Left hindlimb (tissue), 1 donor: ENCODE results near the gene SLCO2B1.
A peak's percentile ranks its signal among the peaks of the same experiment; 100 is the strongest.
"Not testable (repeated sequence)": the region's sequence is repeated elsewhere in the genome, so short reads cannot be mapped to it uniquely, and the experiment has no call there.

Experiments
- DNase-seq: peaks from one replicate; pipeline ENCODE4 v3.0.0-alpha.2; 2018

SLCO2B1 gene, protein sequence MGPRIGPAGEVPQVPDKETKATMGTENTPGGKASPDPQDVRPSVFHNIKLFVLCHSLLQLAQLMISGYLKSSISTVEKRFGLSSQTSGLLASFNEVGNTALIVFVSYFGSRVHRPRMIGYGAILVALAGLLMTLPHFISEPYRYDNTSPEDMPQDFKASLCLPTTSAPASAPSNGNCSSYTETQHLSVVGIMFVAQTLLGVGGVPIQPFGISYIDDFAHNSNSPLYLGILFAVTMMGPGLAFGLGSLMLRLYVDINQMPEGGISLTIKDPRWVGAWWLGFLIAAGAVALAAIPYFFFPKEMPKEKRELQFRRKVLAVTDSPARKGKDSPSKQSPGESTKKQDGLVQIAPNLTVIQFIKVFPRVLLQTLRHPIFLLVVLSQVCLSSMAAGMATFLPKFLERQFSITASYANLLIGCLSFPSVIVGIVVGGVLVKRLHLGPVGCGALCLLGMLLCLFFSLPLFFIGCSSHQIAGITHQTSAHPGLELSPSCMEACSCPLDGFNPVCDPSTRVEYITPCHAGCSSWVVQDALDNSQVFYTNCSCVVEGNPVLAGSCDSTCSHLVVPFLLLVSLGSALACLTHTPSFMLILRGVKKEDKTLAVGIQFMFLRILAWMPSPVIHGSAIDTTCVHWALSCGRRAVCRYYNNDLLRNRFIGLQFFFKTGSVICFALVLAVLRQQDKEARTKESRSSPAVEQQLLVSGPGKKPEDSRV

DNA sequence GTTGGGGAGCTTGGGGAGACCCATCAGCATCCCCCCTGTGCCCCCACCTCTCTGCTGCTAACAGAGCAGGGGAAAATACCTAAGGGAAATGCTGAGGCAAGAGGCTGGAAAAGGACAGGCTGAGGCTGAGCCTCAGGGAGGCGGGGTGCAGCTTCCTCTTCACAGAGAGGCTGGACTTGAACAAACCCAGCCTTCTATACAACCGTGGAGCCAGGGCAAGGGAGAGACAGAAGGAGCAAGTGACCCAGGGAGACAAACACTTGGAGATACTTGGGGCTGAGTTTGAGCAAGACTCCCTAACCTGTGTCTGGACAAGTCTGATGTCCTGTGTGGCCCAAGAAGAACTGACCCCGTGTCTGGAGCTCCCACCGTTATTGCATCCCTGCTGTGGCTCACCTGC, at the start of gene SLCO2B1:
TSS of gene SLCO2B1 (plus strand) at position 229 of the 400 bp plus-strand sequence. CDS start 275 bp downstream, outside the sequence.
- no peak for DNase-seq

DNA sequence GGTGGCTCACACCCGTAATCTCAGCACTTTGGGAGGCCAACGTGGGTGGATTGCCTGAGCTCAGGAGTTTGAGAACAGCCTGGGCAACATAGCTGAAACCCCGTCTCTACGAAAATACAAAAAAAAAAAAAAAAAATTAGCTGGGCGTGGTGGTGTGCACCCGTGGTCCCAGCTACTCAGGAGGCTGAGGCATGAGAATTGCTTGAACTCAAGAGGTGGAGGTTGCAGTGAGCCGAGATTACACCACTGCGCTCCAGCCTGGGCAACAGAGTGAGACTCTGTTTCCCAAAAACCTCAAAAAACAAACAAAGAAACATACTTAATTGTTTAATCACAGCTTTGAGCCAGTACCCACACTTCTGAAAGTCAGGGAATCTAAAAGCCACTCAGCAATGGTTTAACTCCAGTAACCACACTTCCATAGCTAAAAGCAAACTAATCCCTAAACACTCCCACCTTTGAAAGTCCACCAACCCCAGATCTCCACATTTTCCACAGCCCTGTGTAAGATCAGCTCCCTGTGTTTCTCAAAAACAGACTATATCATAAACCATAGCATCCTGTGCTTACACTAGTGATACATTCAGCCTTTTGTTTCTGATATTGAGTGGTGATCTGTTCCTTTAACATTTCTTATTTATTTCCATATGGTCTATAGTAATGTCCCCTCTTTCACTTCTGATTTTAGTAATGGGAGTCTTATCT, 49.3 kb upstream of the SLCO2B1 start:
- no peak for DNase-seq

DNA sequence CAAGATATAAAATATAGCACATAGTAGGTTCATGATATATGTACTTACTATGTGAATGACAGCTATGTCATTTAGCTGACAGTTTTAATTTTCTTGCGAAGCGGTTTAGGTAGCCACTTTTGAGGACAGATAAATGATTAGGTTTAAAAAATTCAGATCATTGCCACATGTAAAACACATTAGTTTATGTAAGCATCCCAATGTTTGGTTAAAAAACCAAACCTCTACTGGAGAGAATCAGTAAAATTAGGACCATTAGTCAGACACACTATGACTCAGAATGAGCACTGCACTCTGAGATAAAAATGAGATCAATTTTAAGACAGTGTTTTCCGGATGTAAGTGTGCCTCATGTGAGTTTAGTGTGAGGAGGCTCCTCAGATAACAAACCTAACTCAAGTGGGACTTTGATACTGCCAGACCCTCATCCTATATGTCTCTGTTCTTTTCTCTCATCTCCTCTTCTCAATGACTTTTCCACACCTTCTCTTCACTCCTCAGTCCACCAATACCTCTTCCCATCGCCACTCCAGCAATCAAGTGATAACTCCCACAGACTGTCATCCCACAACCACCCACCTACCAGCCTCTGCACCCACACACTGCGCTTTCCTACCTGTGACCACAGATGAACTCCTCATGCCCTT, 47.4 kb upstream of the SLCO2B1 start:
- DNase-seq: no peak

DNA sequence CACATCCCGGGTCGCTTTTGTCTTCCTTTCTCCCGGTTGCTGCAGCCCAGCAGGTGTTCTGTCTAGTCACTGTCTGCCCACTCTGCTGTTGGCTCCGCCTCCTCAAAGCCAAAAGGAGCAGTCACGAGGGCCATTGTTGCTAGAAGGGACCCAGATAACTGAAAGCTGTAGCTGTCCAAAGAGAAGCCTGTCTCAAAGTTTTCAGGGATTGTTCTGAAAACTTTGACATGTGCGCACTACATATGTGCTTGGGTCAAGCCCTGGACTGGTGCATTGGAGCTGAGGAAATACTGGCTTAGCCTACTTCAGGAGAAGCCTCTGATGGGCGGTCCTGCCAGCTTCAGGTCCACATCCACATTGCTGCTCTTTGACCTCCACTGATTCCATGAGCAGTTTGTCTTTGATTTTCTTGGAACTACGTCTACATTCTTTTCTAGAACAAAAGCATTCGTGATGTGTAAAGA, 45.4 kb upstream of the SLCO2B1 start:
- no peak for DNase-seq

DNA sequence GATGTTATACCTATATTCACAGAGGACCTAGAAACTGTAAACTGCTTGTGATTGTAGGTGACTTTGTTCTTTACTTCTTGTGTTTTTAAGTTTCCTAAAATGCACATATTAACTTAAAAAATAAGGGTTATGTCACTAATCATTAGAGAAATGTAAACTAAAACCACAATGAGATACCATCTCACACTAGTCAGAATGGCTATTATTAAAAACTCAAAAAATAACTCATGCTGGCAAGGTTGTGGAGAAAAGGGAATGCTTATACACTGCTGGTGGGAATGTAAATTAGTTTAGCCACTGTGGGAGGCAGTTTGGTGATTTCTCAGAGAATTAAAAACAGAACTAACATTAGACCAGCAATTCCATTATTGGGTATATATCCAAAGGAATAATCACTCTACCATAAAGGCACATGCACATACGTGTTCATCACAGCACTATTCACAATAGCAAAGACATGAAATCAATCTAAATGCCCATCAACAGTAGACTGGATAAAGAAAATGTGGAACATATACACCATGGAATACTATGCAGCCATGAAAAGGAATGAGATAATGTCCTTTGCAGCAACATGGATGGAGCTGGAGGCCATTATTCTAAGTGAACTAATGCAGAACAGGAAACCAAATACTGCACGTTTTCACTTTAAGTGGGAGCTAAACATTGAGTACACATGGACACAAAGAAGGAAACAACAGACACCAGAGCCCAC, 44.8 kb upstream of the SLCO2B1 start:
- not testable (repeated sequence) for DNase-seq

DNA sequence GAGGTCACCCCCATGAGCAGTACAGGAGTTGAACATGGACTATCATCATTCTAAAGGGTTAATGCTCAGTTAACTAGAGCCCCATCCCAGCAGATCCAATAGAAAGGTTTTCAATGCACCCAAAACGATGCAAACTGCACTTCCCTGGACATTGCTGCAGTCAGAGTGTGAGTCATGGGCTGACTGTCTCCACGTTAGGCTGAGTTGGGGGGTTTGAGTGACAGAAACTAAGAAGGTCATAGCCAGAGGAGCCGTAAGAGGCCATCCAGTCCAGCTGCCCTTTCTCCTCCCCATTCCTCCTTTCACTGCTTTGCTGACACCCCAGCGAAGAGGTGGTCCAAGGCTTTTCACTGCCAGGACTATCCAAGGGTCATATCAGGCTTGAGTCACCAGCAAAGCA, 43.7 kb upstream of the SLCO2B1 start:
- DNase-seq: no peak

DNA sequence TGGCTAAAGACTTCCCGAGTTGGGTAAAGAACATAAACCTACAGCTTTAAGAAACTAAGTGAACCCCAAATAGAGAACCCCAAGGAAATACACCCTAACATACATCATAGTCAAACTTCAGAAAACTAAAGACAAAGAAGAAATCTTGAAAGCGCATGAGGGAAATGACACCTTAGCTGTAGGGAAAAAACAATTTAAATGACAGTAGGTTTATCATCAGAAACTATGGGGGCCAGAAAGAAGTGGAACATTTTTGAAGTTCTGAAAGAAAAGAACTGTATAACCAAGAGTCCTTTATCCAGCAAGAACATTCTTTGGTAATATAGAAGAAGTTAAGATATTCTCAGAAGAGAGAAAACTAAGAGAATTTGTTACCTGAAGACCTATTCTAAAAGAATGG, 38.7 kb upstream of the SLCO2B1 start:
- DNase-seq: no peak

DNA sequence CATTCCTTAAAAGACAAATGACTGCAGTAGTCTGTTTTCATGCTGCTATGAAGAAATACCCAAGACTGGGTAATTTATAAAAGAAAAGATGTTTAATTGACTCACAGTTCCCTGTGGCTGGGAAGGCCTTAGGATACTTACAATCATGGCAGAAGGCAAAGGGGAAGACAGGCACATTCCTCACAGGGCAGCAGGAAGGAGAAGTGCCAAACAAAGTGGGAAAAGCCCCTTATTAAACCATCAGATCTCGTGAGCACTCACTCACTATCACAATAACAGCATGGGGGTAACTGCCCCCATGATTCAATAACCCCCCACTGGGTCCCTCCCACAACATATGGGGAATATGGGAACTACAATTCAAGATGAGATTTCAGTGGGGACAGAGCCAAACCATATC, 37.9 kb upstream of the SLCO2B1 start:
- no peak for DNase-seq

DNA sequence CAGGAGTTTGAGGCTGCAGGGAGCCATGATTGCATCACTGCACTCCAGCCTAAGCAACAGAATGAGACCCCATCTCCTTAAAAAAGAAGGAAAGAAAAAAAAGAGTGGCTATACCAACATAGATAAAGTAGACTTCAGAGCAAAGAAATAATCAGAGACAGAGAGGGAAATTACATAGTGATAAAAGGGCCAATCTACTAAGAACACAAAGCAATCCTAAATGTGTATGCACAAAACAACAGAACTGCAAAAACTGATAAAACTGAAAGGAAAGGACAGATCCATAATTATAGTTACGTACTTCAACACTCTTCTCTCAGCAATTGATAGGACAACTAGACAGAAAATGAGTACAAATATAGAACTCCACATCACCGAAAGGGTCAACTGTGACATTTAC, 36.4 kb upstream of the SLCO2B1 start:
- no peak for DNase-seq

DNA sequence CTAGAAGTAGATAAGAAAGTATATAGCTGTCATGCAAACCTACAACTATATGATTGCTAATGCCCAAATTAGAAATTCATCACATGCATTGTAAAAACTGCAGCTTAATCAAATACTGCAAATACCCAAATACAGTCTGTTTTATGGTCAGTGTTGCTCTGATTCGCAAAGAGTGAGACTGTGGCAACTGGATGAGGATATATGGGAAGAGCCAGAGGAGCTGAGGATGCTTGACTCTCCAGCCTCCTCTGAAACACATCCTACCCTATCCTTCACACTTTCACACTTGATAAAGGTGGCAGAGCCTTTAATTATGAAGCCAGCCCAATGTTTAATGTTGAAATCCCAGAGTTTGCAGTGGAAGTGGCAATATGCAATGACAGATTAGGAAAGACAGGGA, 32.3 kb upstream of the SLCO2B1 start:
- no peak for DNase-seq

DNA sequence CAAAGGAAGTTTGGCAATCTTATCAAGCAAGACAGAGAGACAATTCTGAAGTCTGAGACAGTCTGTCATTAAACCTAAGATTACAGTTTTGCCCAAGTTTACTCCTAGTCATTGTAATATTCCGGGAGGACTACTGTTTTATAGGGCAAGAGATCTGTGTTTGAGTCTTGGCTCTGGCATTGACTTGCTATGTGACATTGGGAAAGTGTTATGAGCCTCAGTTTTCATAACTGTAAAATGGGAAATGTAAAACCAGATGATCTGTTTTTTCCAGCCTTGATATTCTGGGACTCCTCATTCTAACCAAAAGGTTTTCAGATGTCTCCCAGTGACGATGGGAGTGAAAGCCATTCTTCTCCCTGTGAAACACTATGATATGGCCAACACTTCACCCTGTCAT, 24.3 kb upstream of the SLCO2B1 start:
- DNase-seq: no peak

DNA sequence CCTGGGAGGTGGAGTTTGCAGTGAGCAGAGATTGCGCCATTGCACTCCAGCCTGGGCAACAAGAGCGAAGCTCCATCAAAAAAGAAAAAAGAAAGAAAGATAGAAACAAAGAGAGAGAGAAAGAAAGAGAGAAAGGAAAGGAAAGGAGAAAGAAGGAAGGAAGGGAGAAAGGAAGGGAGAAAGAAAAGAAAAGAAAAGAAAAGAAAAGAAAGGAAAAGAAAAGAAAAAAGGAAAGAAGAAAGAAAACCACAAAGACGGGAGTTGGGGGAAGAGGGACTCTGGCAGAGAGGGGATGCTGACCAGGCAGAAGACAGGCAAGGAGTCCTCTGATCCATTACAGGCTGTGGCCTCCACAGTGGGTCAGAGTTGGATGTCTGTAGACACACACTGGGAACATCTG, 18.8 kb upstream of the SLCO2B1 start:
- no peak for DNase-seq

DNA sequence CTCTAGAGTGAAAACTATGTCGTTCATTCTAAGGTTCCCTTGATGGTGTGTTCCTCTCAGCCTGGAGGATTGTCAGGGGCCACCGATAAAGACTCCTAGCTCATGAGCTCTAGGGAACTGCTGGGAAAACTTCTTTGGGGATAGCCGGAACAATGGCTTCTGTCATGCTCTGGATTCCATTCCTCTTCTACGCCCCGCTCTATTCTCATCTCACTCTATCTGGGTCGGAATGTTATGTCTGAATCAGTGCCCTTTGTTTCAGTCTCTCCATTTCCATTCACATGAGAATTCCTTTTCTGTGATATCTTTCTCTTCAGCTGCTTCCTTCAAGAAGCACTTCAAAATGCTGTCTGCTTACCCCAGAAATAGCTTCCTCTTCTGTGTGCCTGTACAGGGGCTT, 16.9 kb upstream of the SLCO2B1 start:
- no peak for DNase-seq

DNA sequence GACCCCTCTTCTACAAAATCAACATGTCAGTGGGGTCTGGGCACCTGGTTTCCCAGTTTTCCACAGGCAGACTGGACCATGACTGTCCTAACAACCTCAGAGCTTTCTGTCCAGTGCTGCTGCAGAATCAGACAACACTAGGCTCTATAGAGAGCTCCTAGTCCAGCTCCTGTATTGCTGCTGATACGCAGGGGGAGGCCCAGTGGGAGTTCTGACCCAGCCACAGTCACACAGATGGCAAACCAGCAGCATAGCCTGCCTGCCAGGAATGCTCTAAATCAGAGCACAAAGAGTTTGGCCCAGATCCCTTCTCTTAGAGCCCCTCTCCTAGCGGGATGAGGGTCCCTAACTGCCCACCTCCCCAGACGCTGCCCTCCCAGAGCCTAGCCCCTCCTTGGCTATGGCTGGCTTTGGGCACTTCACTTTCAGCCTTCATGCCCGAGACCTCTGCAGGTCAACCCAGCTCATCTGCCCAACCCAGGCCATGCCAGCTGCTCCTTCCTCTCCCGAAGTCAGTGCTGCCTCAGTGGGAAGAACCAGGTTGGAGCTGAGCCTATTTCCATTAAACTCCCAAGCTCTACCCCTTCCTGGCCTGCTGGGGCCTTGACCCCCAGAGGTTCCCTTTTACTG, 15.8 kb upstream of the SLCO2B1 start:
- no peak for DNase-seq

DNA sequence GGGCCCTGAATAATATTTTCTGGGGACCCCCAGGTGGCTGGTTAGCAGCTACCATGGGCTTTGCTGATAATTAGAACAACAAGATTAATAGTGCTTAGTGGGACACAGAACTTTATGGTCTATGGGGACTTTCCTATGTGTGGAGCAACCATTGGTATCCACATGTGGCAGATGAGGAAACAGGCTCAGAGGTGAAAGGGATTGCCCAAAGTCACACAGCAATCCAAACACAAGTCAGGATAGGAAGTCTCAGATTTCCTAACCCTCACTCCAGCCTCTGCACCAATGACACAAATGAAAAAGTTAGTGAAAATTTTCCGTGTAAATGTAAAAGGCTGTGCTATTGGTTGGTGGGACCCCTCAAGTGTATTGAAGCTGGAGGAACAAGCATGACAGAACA, 15.3 kb upstream of the SLCO2B1 start:
- no peak for DNase-seq

DNA sequence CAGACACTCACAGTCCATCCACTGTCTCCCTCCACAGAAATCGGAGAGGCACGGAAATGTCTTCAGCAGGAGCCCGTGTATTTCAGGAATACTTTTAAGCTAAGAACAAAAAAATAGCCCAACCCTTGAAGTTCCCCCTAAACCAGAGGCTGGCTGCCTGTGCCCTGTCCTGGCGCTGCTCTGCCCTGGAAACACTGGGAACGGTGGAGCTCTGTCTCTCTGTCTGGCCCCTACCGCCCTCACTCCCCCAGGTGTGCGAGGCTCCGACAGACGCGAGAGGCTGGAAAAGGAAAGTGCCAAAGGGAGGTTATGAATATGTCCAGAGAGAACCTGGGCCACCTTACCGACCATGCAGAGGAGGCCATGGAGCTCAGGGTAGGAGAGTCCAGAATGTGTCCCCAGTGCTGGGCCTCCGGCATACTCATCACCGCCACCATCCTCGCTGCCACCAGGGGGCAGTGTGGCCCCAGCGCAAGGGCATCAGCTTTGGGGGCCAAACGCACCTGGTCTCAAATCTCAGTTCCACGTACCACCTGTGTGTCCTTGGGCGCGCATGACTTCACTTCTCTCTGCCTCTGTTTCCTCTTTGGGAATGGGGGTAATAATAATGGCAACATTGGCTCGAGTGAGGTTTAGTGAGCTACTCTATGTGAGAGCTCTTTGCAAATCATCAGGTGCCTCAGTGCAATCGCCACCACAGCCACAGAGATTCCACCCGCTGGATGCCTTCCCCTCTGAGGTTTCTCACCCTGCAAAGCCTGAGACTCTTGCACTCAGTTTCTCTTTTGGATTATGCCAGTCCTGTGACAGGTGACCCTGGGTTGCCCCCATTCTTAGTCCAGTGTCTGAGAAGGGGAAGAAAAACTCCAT, 10.4 kb upstream of the SLCO2B1 start:
- DNase-seq: no peak

DNA sequence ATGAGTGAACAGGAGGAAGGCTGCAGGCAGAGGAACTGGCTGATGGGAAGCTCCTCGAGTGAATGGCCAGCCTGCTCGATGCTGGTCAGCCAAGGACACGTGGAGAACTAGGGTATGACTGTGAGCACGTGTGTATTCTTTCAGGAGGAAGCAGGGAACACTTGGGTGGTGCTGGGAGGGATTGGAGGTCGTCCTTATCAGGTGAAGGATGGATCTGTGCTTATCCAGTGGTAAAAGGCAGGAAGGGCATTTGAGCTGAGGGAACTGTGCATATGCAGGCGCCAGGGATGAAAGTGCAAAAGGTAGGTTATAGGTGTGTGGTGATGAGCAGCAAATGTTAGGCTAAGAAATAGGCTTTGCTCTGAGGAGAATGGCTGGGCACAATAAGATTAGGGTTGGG, 9.7 kb upstream of the SLCO2B1 start:
- DNase-seq: no peak

DNA sequence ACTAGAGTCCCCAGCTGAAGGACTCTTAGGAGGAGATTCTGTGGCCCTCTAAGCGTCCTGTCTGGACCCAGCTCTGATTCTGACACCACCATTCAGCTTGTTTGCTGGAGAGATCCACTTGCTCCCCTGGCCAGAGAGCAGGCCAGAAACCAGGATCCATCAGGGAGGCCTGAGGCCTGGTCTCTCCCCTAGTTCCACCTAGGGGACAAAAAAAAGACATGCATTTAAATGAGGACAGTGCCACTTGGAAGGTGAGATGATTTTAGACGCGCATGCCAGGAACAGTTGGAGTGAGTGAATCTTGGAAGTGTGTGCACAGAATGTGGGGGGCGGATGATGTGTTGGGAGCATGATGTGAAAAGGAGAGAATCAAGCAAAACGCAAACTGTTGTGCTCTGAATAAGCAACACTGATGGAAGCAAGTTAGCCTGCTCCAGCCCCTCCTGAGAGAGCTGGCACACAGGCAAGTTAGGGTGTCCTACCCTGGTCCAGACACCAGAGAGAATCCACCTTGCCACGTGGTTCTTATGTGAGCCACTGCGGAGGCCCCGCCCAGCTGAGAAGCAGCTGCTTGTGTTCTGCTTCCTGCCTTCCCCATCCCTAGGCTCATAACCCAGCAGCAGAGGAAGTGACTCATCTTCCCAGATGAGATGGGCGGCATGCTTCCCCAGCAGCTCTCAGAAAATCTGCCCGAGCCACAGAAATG, 8.0 kb upstream of the SLCO2B1 start:
- peak; percentile 75 for DNase-seq

DNA sequence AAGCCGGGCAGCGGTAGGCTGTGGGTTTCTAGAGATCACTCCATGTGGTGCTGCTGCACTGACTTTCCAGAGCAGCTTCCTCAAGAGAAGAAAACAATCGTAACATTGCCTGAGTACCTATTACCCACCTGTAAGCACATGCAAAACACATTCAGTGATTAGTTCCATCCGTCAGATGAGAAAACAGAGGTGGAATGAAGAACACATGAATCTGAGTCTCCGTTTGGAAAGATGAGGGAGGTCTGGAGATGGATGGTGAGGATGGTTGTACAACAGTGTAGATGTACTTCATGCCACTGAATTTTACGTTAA, 7.5 kb upstream of the SLCO2B1 start:
- DNase-seq: no peak

DNA sequence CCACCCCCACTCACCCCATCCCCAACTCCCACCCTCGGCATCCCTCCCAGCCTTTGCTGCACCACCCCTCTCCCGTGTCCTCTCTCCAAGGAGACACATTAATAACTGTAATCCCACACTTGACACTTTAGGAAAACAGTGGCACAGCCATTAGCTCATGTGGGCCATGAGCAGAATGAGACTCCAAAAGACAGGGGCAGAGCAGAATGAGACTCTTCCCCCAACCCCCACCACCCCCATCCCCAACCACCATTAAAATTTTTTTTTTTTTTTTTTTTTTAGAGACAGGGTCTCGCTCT, 6.2 kb upstream of the SLCO2B1 start:
- DNase-seq: no peak
